Lung (tissue), 12 donors: Measurements from ENCODE around the gene CRISPLD2. TPM values are rescaled to one million over a fixed set of nuclear protein-coding genes. Genes with fewer than 3 reads are reported as not detected.
"Not testable (repeated sequence)": the region's sequence is repeated elsewhere in the genome, so short reads cannot be mapped to it uniquely, and the experiment has no call there.

Experiments used
- ATAC-seq: fragments of 200-7000 bp; cut with Tn5 transposase; one replicate; pipeline ENCODE4 v1.9.1; 2020; ENCODE audit warnings: moderate number of reproducible peaks; ENCODE audit not compliant: insufficient read depth, low FRiP score
- DNase-seq, 3 donors: peaks; one replicate each; pipeline ENCODE4 v3.0.0-alpha.2; 2013 to 2017
- H3K27ac ChIP-seq, 2 donors: one replicate each; pipeline ENCODE4 v1.5.1; 2013; ENCODE audit warnings: mild to moderate bottlenecking in 2 of 2, moderate library complexity in 2 of 2, control low read depth in 1 of 2, inconsistent platforms in 1 of 2, low read depth in 1 of 2, low read length in 1 of 2
- H3K27me3 ChIP-seq, 3 donors: one replicate each; pipeline ENCODE4 v1.5.1; 2013; ENCODE audit warnings: low read length in 2 of 3; ENCODE audit not compliant: control insufficient read depth in 3 of 3, insufficient read depth in 3 of 3
- H3K36me3 ChIP-seq, 4 donors: one replicate each; pipeline ENCODE4 v1.5.1; 2013; ENCODE audit warnings: low read length in 4 of 4, mild to moderate bottlenecking in 1 of 4, moderate library complexity in 1 of 4; ENCODE audit not compliant: control insufficient read depth in 4 of 4, insufficient read depth in 4 of 4
- H3K4me1 ChIP-seq, 5 donors: one replicate each; pipeline ENCODE4 v1.5.1; 2013; ENCODE audit warnings: low read length in 5 of 5, mild to moderate bottlenecking in 2 of 5, moderate library complexity in 1 of 5; ENCODE audit not compliant: control insufficient read depth in 5 of 5, insufficient read depth in 5 of 5
- H3K4me3 ChIP-seq: one replicate; pipeline ENCODE4 v1.5.1; 2013; ENCODE audit warnings: mild to moderate bottlenecking, control low read depth, moderate library complexity
- H3K9ac ChIP-seq, 2 donors: one replicate each; pipeline ENCODE4 v1.5.1; 2013; ENCODE audit warnings: low read length in 2 of 2, control low read depth in 1 of 2; ENCODE audit not compliant: insufficient read depth in 1 of 2
- H3K9me3 ChIP-seq, 4 donors: one replicate each; pipeline ENCODE4 v1.5.1; 2013; ENCODE audit warnings: low read length in 3 of 4, mild to moderate bottlenecking in 1 of 4, moderate library complexity in 1 of 4; ENCODE audit not compliant: control insufficient read depth in 4 of 4, insufficient read depth in 3 of 4
- WGBS, 2 donors: extraction: QIAGEN DNeasy Blood & Tissue Kit; methylation state at CpG; one replicate each; pipeline ENCODE4 v1.1.7; 2013; 5-methylcytosine and 5-hydroxymethylcytosine counted together
- polyA plus RNA-seq, 2 donors: library from polyadenylated mRNA; stranded (reverse); fragments of 200-250 nt; gene quantifications; one replicate each; pipeline ENCODE4 v1.2.1, GENCODE V29; 2013
- total RNA-seq, 2 donors: library from RNA; depleted of rRNA in 1 of 2; stranded (reverse); fragments of >200 nt in 1 of 2; gene quantifications; one replicate each; pipeline ENCODE4 v1.2.1, GENCODE V29; 2014 to 2021
- TF ChIP-seq, protein P1 (sequence below): IDR thresholded peaks from 2 replicates; pipeline ENCODE4 v1.5.1; 2012; ENCODE audit warnings: mild to moderate bottlenecking; ENCODE audit errors: control extremely low read depth, extremely low read depth
- donor health status: control.
- donor health status: control.
- donor health status: Bipolar disorder and iron deficiency.
- donor health status: healthy.
- donor health status: DM: yes; HTN: yes; CAD: no.

The CRISPLD2 gene
- total and polyA plus RNA-seq, 4 donors = 30.3 to 136 (median 42.5) TPM

- Histone ChIP-seq H3K27ac (no peak overlapping the region), H3K9me3 (no peaks in the 10 kb centered on the region), H3K9ac (no peak overlapping the region), H3K36me3 (peaks cover 0 to 17% (median 0%) of the 10 kb centered on the region in 4 donors), H3K4me1 (no peaks in the 10 kb centered on the region), H3K27me3 (no peaks in the 10 kb centered on the region), H3K4me3 (no peak overlapping the region)
- peak in 2 of 3 donors; percentile 60 to 64 for DNase-seq
- TF ChIP-seq, protein P1, sequence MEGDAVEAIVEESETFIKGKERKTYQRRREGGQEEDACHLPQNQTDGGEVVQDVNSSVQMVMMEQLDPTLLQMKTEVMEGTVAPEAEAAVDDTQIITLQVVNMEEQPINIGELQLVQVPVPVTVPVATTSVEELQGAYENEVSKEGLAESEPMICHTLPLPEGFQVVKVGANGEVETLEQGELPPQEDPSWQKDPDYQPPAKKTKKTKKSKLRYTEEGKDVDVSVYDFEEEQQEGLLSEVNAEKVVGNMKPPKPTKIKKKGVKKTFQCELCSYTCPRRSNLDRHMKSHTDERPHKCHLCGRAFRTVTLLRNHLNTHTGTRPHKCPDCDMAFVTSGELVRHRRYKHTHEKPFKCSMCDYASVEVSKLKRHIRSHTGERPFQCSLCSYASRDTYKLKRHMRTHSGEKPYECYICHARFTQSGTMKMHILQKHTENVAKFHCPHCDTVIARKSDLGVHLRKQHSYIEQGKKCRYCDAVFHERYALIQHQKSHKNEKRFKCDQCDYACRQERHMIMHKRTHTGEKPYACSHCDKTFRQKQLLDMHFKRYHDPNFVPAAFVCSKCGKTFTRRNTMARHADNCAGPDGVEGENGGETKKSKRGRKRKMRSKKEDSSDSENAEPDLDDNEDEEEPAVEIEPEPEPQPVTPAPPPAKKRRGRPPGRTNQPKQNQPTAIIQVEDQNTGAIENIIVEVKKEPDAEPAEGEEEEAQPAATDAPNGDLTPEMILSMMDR = no peak
- WGBS, 2 donors = 72 to 87% methylated on average over 18 of the region's 18 CpGs
- ATAC-seq = peak; percentile 65
Measured at GRCh38 chr16:84851192-84852127, 31.7 kb downstream of the CRISPLD2 start.

DNA sequence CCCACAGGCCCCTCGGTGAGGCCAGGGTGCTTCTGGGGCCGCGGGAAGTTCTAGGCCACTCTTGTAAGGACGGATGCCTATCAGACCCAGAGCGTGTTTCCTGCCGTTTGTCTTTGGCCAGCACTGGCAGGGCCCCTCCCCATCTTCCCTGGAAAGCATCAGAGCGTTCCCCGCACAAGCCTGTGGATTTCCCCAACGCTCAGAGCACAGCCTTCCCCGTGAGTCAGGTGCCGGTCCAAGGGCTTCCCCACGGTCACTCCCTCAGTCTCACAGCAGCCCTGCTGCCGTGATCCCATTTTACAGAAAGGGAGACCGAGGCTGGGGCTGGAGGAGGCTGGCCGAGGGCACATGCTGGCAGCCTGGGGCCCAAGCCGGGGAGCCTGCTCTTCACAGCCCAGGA is 33.7 kb downstream of the CRISPLD2 start:
- TF ChIP-seq, protein P1 = no peak
- H3K9ac ChIP-seq = no peak overlapping the region
- no peaks in the 10 kb centered on the region for H3K27me3 ChIP-seq
- H3K4me1 ChIP-seq = no peaks in the 10 kb centered on the region
- no peak overlapping the region for H3K27ac ChIP-seq
- ATAC-seq (no peak), DNase-seq (no peak)
- H3K9me3 ChIP-seq = peaks cover 0 to 3% (median under 1%) of the 10 kb centered on the region in 4 donors
- 63 to 72% methylated on average over 16 of the region's 16 CpGs for WGBS, 2 donors
- no peak overlapping the region for H3K4me3 ChIP-seq
- peaks cover 0 to 15% (median 0%) of the 10 kb centered on the region in 4 donors for H3K36me3 ChIP-seq

- WGBS, 2 donors = 87 to 88% methylated on average over 11 of the region's 11 CpGs
- Histone ChIP-seq H3K9ac (no peak overlapping the region), H3K27me3 (no peaks in the 10 kb centered on the region), H3K4me3 (no peak overlapping the region), H3K36me3 (peaks cover 0 to 15% (median 0%) of the 10 kb centered on the region in 4 donors), H3K9me3 (peaks cover 0 to 13% (median 3%) of the 10 kb centered on the region in 4 donors), H3K27ac (no peak overlapping the region), H3K4me1 (no peaks in the 10 kb centered on the region)
- ATAC-seq (no peak), DNase-seq (no peak)
- TF ChIP-seq, protein P1 = no peak
Measured at GRCh38 chr16:84854759-84855158, 35.0 kb downstream of the CRISPLD2 start.

DNA sequence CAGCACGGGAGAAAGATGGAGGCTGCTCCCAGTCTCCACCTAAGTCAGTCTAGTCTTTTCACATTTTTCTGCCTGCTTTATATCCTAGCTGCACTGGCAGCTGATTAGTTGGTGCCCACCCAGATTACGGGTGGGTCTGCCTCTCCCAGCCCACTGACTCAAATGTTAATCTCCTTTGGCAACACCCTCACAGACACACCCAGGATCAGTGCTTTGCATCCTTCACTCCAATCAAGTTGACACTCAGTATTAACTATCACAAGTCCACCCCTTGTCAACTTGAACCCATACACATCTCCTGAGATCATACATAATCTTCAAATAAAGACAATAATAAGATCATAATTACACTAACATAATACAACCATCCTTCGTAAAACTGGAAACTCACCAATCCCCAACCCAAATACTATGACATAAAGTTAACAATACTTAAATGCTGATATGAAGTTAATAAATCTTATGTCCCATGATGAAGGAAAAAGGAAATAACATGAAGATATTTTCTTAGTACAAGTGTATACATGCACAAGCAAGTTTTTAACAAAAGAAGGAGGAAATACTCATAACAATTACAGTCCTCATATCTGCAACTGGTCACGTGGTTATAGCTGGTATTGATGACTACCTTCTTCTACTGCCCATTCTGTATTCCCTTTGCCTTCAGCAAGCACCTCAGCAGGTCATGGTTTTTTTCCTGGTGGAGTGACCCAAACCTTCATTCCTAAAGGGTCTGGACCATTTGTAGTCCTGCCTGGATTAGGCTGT is 35.8 kb downstream of the CRISPLD2 start:
- H3K4me3 ChIP-seq, H3K27me3 ChIP-seq, H3K27ac ChIP-seq, H3K9ac ChIP-seq, ATAC-seq, H3K4me1 ChIP-seq, DNase-seq: not testable (repeated sequence)
- Histone ChIP-seq H3K9me3 (peaks cover 0 to 17% (median 5%) of the 10 kb centered on the region in 4 donors), H3K36me3 (peaks cover 0 to 15% (median 0%) of the 10 kb centered on the region in 4 donors)
- 83 to 87% methylated on average over 4 of the region's 4 CpGs for WGBS, 2 donors

GRCh38 chr16:84856203-84856581 is 36.4 kb downstream of the CRISPLD2 start:
- 90 to 94% methylated on average over 3 of the region's 3 CpGs for WGBS, 2 donors

More at GRCh38 chr16:84856203-84856581, 36.4 kb downstream of the CRISPLD2 start:
- not testable (repeated sequence) for DNase-seq, H3K4me3 ChIP-seq, H3K27ac ChIP-seq, H3K27me3 ChIP-seq, ATAC-seq, H3K9ac ChIP-seq, H3K4me1 ChIP-seq
- Histone ChIP-seq H3K36me3 (peaks cover 0 to 15% (median 0%) of the 10 kb centered on the region in 4 donors), H3K9me3 (peaks cover 0 to 22% (median 5%) of the 10 kb centered on the region in 4 donors)
